Nephron progenitor cell (in vitro differentiated cells): ENCODE results near the gene USP26.
"Not testable (repeated sequence)": the region's sequence is repeated elsewhere in the genome, so short reads cannot be mapped to it uniquely, and the experiment has no call there.

Source experiments
- DNase-seq: peaks from one replicate; pipeline ENCODE4 v3.0.0; 2021
- H3K27ac Mint-ChIP-seq: 2 replicates; pipeline ENCODE4 v1.8.0; 2021; ENCODE audit warnings: mild to moderate bottlenecking, moderate library complexity, mixed read lengths
- H3K27me3 Mint-ChIP-seq: 2 replicates; pipeline ENCODE4 v1.8.0; 2021; ENCODE audit warnings: mild to moderate bottlenecking, low read depth, mixed read lengths; ENCODE audit not compliant: poor library complexity
- H3K36me3 Mint-ChIP-seq: 2 replicates; pipeline ENCODE4 v1.8.0; 2021; ENCODE audit warnings: low read depth, mixed read lengths
- H3K4me1 Mint-ChIP-seq: 2 replicates; pipeline ENCODE4 v1.8.0; 2021; ENCODE audit warnings: mixed read lengths
- H3K4me3 Mint-ChIP-seq: 2 replicates; pipeline ENCODE4 v1.8.0; 2021; ENCODE audit warnings: mild to moderate bottlenecking, moderate library complexity, mixed read lengths
- H3K9me3 Mint-ChIP-seq: 2 replicates; pipeline ENCODE4 v1.8.0; 2021; ENCODE audit warnings: mild to moderate bottlenecking, moderate library complexity, mixed read lengths
- TF ChIP-seq, protein P1 (sequence below): fragments of 200-600 bp; sonication (generic); IDR thresholded peaks from 2 replicates; pipeline ENCODE4 v1.5.0; 2021; ENCODE audit warnings: antibody characterized with exemption

Gene USP26

DNA sequence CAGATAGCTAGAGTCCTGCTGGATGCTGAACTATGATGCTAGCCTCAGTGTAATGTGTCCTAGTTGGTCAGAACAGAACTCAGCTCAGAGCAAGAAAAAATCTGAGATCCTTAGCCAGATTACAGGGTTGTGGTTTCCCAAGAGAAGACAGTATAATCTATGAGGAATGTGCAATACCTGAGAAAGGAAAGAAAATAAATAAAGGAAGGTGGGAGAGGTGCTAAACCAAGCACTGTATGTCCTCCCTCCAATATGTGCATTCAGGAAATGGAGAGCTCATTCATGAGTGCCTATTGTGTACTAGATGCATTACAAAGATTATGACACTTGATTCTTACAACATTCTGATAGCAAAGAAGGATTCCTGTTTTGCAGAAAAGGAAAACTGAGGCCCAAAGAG is 7.5 kb downstream of the USP26 start:
- no peak for DNase-seq
- Mint-ChIP-seq H3K36me3 (no peaks in the 10 kb centered on the region), H3K4me1 (no peaks in the 10 kb centered on the region), H3K27ac (no peak overlapping the region), H3K27me3 (peaks cover 2% of the 10 kb centered on the region), H3K4me3 (no peak overlapping the region), H3K9me3 (no peaks in the 10 kb centered on the region)
- TF ChIP-seq, protein P1, sequence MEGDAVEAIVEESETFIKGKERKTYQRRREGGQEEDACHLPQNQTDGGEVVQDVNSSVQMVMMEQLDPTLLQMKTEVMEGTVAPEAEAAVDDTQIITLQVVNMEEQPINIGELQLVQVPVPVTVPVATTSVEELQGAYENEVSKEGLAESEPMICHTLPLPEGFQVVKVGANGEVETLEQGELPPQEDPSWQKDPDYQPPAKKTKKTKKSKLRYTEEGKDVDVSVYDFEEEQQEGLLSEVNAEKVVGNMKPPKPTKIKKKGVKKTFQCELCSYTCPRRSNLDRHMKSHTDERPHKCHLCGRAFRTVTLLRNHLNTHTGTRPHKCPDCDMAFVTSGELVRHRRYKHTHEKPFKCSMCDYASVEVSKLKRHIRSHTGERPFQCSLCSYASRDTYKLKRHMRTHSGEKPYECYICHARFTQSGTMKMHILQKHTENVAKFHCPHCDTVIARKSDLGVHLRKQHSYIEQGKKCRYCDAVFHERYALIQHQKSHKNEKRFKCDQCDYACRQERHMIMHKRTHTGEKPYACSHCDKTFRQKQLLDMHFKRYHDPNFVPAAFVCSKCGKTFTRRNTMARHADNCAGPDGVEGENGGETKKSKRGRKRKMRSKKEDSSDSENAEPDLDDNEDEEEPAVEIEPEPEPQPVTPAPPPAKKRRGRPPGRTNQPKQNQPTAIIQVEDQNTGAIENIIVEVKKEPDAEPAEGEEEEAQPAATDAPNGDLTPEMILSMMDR, result no peak

DNA sequence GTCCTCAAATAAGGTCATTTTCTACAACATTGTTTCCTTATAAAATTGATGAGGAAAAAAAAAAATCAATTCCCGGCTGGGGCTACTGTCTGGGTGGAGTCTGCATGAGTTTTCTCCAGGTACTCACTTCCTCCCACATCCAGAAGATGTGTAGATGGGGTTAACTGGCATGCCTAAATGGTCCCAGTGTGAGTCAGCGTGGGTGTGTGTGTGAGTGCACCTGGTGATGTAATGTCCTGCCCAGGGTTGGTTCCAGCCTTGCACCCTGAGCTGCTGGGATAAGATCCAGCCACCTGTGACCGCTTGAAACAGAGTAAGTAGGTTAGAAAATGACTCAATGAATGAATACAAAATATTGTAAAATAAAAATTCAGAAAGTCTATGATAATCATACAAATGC is 11.1 kb downstream of the USP26 start:
- no peak overlapping the region for H3K4me3 Mint-ChIP-seq
- no peak for DNase-seq
- peak overlapping the region; percentile 36 for H3K27ac Mint-ChIP-seq
- no peaks in the 10 kb centered on the region for H3K4me1 Mint-ChIP-seq
- TF ChIP-seq, protein P1, result no peak
- peaks cover 2% of the 10 kb centered on the region for H3K27me3 Mint-ChIP-seq
- H3K36me3 Mint-ChIP-seq, result no peaks in the 10 kb centered on the region
- H3K9me3 Mint-ChIP-seq, result no peaks in the 10 kb centered on the region

DNA sequence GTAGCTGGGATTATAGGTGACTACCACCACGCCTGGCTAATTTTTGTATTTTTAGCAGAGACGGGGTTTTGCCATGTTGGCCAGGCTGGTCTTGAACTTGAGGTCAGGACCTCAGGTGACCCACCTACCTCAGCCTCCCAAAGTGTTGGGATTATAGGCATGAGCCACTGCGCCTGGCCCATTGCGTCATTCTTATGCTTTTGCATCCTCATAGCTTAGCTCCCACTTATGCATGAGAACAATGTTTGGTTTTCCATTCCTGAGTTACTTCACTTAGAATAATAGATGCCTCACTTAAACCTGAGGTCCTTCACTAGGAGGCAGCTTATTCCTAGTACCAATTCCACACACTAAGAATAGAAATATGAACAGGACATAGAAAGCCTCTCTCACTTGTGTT is 11.9 kb downstream of the USP26 start:
- H3K4me3 Mint-ChIP-seq, H3K9me3 Mint-ChIP-seq, H3K27ac Mint-ChIP-seq, H3K36me3 Mint-ChIP-seq, H3K27me3 Mint-ChIP-seq, H3K4me1 Mint-ChIP-seq, DNase-seq: not testable (repeated sequence)

DNA sequence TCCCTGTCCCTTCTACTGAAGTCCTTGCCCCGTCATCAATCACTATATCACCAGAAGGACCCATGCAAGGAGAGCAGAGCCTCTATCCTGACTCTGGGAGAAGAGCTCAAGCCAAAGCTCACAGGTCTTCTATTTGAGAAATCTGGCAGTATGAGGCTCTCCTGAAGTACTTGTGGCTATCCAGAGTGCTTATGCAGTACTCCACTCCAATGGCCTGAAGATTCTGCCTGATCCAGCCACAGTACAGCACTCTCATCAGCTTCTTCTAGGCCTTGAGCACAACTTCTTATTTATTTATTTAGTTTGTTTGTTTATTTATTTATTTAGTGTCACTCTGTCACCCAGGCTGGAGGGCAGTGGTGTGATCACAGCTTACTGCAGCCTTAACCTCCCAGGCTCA is 13.0 kb downstream of the USP26 start:
- TF ChIP-seq, protein P1, result no peak
- Mint-ChIP-seq H3K27me3 (peaks cover 5% of the 10 kb centered on the region), H3K4me1 (no peaks in the 10 kb centered on the region), H3K4me3 (no peak overlapping the region), H3K9me3 (peaks cover 2% of the 10 kb centered on the region), H3K27ac (no peak overlapping the region), H3K36me3 (no peaks in the 10 kb centered on the region)
- DNase-seq, result no peak

DNA sequence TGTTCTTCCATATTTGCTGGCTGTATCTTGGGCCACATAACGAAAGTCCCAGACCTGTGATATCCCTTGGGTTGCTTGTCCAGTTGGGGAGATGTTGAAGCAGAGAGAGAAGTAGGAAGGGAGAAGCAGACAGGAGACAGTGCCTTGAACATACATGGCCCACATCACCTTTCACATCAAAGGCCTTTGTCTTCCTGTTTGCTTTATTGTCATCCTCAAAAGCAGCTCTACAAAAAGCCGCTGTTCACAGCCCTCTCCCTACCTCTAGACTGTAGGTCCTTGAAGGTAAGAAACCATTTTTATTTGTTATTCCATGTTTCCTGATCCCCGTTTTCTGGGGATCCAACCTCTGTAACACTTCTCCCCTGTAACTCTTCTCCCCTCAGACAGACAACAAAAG is 14.9 kb downstream of the USP26 start:
- Mint-ChIP-seq H3K36me3 (peaks cover 6% of the 10 kb centered on the region), H3K27ac (no peak overlapping the region), H3K4me1 (no peaks in the 10 kb centered on the region), H3K9me3 (peaks cover 18% of the 10 kb centered on the region), H3K4me3 (no peak overlapping the region), H3K27me3 (peaks cover 6% of the 10 kb centered on the region)
- no peak for DNase-seq
- TF ChIP-seq, protein P1, result no peak

DNA sequence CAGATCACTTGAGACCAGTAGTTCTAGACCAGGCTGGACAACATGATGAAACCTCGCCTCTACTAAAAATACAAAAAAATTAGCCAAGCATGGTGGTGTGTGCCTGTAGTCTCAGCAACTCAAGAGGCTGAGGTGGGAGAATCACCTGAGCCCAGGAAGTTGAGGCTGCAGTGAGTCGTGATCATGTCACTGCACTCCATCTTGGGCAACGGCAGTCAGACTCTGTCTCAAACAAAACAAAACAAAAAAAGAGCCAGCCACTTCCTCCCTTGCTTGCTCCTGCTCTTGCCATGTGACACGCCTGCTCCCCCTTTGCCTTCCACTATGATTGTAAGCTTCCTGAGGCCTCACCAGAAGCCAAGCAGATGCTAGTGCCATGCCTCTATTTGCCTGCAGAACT is 19.1 kb downstream of the USP26 start:
- H3K4me1 Mint-ChIP-seq, H3K27ac Mint-ChIP-seq: not testable (repeated sequence)

DNA sequence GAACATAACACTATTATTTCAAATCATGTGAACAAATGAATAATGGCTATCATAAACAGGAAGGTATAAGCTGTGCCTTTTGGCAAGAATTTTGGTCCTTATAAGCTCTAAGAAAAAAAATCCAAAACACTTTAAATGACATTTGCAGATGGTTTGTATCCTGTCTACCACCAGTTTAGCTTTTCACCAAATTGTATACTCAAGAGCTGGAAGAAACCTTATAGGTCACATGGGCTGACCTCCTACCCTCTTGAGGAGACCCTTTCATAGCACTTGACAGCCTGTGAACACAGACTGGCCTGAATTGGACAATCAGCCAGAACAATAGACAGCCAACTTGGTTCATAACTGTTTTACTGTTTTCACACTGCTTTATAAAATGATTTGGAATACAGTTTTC is 24.3 kb downstream of the USP26 start:
- H3K4me3 Mint-ChIP-seq, result no peak overlapping the region
- H3K9me3 Mint-ChIP-seq, result peaks cover 12% of the 10 kb centered on the region
- H3K27me3 Mint-ChIP-seq, result no peaks in the 10 kb centered on the region
- no peak for DNase-seq
- TF ChIP-seq, protein P1, result no peak
- H3K4me1 Mint-ChIP-seq, result peaks cover 24% of the 10 kb centered on the region
- no peak overlapping the region for H3K27ac Mint-ChIP-seq
- no peaks in the 10 kb centered on the region for H3K36me3 Mint-ChIP-seq

More for the DNA sequence above, 19.1 kb downstream of the USP26 start:
- not testable (repeated sequence) for H3K4me3 Mint-ChIP-seq, H3K27me3 Mint-ChIP-seq, H3K36me3 Mint-ChIP-seq, DNase-seq
- H3K9me3 Mint-ChIP-seq, result peaks cover 23% of the 10 kb centered on the region
